ENCODE data around the gene NAV3.

NAV3 gene

DNA sequence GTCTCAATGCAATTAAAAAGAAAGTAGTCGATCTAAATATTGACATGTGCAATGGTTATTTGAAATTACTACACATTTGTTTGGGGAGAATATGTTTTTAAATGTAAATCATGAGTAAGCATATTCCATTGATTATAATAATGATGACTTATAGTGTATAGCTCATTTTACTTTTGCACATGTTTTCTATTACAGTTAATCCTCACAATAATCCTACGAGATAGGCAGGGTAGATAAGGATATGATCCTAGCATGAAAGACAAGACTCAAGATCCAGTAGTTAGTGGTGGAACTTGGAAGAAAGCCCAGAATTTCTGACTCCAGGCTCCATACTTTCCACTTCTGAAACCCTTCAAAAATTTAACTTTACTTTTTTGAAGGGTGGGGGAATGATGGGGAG lies 94.0 kb downstream of the NAV3 start:
- H3K4me1 Mint-ChIP-seq (ENCODE audit: low read depth), result no peaks in the 10 kb centered on the region
- no peak overlapping the region for H3K27ac Mint-ChIP-seq
- H3K27me3 Mint-ChIP-seq (ENCODE audit: low read depth), result no peaks in the 10 kb centered on the region
- no peak for DNase-seq (ENCODE audit: low spot score)
- no peak overlapping the region for H3K4me3 Mint-ChIP-seq
- H3K36me3 Mint-ChIP-seq (ENCODE audit: low read depth), result no peaks in the 10 kb centered on the region
- no peaks in the 10 kb centered on the region for H3K9me3 Mint-ChIP-seq

DNA sequence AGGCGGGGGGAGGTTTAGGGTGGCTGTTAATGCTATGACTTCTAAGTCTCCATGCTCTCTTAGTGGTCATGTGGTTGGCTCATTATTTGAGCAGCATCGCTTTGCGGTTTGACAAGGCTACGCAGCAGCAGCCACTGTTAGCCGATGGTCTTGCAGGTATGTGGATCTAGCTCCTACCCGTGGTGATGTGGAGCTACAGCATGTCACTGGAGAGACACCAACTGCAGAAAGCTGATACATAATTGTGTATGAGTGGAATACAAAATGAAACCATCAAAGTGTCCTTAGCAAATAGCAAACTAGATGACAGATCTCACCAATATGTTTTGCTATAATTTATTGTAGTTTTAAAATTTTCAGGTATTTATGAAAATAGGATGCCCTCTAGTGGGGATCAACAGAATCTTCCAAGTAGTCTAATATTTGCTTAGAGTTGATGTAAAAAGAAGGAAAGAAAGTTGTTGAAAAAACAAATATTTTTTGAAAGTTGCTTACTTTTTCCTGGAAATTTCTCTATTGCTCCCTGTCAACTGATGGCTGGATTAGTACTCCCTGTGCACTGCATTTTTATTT lies 94.9 kb downstream of the NAV3 start:
- no peak overlapping the region for H3K27ac Mint-ChIP-seq

DNA sequence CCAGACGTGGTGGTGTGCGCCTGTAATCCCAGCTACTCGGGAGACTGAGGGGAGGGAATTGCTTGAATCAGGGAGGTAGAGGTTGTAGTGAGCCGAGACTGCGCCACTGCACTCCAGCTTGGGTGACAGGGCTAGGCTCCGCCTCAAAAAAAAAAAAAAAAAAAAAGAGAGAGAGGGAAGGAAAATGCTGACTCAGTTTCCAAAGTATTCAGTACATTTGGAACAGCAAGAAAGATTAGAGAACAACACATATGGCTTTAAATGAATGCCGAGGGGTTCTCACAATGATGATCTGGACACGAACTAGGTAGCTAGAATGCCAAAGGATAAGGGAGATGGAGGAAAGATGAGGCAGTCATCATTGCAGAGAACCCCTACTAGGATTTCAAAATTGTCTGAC lies 97.4 kb downstream of the NAV3 start:
- Mint-ChIP-seq H3K4me1 (ENCODE audit: low read depth) (no peaks in the 10 kb centered on the region), H3K36me3 (ENCODE audit: low read depth) (no peaks in the 10 kb centered on the region), H3K27ac (no peak overlapping the region), H3K9me3 (no peaks in the 10 kb centered on the region), H3K27me3 (ENCODE audit: low read depth) (no peaks in the 10 kb centered on the region), H3K4me3 (no peak overlapping the region)
- no peak for DNase-seq (ENCODE audit: low spot score)

More for the DNA sequence above, 94.9 kb downstream of the NAV3 start:
- DNase-seq (ENCODE audit: low spot score), result peak; percentile 4
- Mint-ChIP-seq H3K9me3 (no peaks in the 10 kb centered on the region), H3K4me3 (no peak overlapping the region), H3K36me3 (ENCODE audit: low read depth) (no peaks in the 10 kb centered on the region), H3K27me3 (ENCODE audit: low read depth) (no peaks in the 10 kb centered on the region), H3K4me1 (ENCODE audit: low read depth) (no peaks in the 10 kb centered on the region)

DNA sequence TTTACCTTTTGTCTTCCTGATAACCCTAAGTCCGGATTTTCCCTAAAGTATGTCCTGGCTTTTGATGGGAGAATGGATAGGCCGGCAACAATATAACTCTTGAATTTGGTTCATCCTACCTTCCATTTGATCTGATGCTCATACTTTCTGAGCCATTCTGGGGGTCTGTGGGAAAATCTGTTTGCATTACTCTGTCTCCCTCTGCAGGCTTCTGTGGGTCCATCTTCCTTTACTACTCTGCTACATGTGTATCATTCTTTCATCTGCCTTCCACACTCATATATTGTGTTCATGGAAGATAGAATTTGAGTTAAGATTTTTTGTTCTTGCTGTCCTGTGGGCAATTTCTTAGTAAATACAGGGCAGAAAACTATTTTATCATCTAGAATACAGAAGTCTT lies 101.5 kb downstream of the NAV3 start:
- no peaks in the 10 kb centered on the region for H3K27me3 Mint-ChIP-seq (ENCODE audit: low read depth)
- H3K4me1 Mint-ChIP-seq (ENCODE audit: low read depth), result no peaks in the 10 kb centered on the region
- H3K27ac Mint-ChIP-seq, result no peak overlapping the region
- no peak for DNase-seq (ENCODE audit: low spot score)
- no peak overlapping the region for H3K4me3 Mint-ChIP-seq
- H3K9me3 Mint-ChIP-seq, result no peaks in the 10 kb centered on the region
- H3K36me3 Mint-ChIP-seq (ENCODE audit: low read depth), result no peaks in the 10 kb centered on the region

GRCh38 chr12:77938301-77938700 lies 107.6 kb downstream of the NAV3 start:
- DNase-seq (ENCODE audit: low spot score), result no peak
- no peaks in the 10 kb centered on the region for H3K27me3 Mint-ChIP-seq (ENCODE audit: low read depth)
- H3K4me1 Mint-ChIP-seq (ENCODE audit: low read depth), result no peaks in the 10 kb centered on the region
- no peaks in the 10 kb centered on the region for H3K36me3 Mint-ChIP-seq (ENCODE audit: low read depth)
- no peaks in the 10 kb centered on the region for H3K9me3 Mint-ChIP-seq
- H3K27ac Mint-ChIP-seq, result no peak overlapping the region
- H3K4me3 Mint-ChIP-seq, result no peak overlapping the region

GRCh38 chr12:77940011-77940423 lies 109.3 kb downstream of the NAV3 start:
- no peak overlapping the region for H3K27ac Mint-ChIP-seq
- no peak overlapping the region for H3K4me3 Mint-ChIP-seq
- no peaks in the 10 kb centered on the region for H3K4me1 Mint-ChIP-seq (ENCODE audit: low read depth)
- H3K27me3 Mint-ChIP-seq (ENCODE audit: low read depth), result no peaks in the 10 kb centered on the region
- DNase-seq (ENCODE audit: low spot score), result no peak
- no peaks in the 10 kb centered on the region for H3K36me3 Mint-ChIP-seq (ENCODE audit: low read depth)
- no peaks in the 10 kb centered on the region for H3K9me3 Mint-ChIP-seq

DNA sequence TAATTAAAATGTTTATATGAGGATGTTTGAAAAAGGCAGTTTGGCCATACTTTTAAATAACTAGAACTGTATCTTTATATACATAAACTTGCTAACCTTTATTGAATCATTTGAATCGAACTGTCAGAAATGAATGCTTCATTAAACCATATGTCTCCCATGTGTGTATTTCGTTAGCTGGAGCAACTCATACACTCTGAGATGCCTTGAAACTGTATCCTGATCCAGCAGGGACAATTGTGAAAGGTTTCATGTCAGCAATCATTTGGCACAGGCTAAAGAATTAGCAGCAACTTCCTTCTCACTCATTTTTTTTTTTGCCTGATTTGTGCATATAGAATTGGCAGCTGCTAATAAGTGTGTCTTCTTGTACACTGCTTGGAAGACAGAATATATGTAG lies 109.9 kb downstream of the NAV3 start:
- no peaks in the 10 kb centered on the region for H3K27me3 Mint-ChIP-seq (ENCODE audit: low read depth)
- no peaks in the 10 kb centered on the region for H3K36me3 Mint-ChIP-seq (ENCODE audit: low read depth)
- no peak overlapping the region for H3K27ac Mint-ChIP-seq
- no peak overlapping the region for H3K4me3 Mint-ChIP-seq
- H3K4me1 Mint-ChIP-seq (ENCODE audit: low read depth), result no peaks in the 10 kb centered on the region
- H3K9me3 Mint-ChIP-seq, result no peaks in the 10 kb centered on the region
- DNase-seq (ENCODE audit: low spot score), result no peak

- no peak overlapping the region for H3K4me3 Mint-ChIP-seq
- no peak for DNase-seq (ENCODE audit: low spot score)
- no peaks in the 10 kb centered on the region for H3K4me1 Mint-ChIP-seq (ENCODE audit: low read depth)
- H3K9me3 Mint-ChIP-seq, result no peaks in the 10 kb centered on the region
- H3K27me3 Mint-ChIP-seq (ENCODE audit: low read depth), result no peaks in the 10 kb centered on the region
- H3K36me3 Mint-ChIP-seq (ENCODE audit: low read depth), result no peaks in the 10 kb centered on the region
- H3K27ac Mint-ChIP-seq, result no peak overlapping the region
Measured at GRCh38 chr12:77941401-77941800, 110.7 kb downstream of the NAV3 start.

DNA sequence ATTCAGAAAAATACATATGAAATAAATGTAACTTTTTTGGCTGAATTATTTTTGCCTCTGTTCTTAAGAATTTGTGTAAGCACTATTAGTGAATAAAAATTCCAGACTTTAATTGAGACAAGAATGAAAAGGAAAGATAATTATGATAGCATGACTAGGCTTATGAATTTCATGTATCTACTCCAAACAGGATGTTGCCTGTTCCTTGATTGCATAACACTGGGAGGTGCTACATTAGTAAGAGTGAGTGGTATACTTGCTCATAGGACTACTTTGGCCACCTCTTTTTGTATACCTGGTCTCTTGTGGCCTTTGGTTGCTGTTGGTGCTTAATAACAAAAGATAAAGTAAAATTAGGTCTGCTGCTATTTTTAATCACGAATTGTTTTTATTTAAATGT lies 112.8 kb downstream of the NAV3 start:
- no peak for DNase-seq (ENCODE audit: low spot score)
- no peaks in the 10 kb centered on the region for H3K4me1 Mint-ChIP-seq (ENCODE audit: low read depth)
- no peaks in the 10 kb centered on the region for H3K9me3 Mint-ChIP-seq
- H3K36me3 Mint-ChIP-seq (ENCODE audit: low read depth), result no peaks in the 10 kb centered on the region
- H3K27me3 Mint-ChIP-seq (ENCODE audit: low read depth), result no peaks in the 10 kb centered on the region
- no peak overlapping the region for H3K27ac Mint-ChIP-seq
- no peak overlapping the region for H3K4me3 Mint-ChIP-seq

- H3K4me1 Mint-ChIP-seq (ENCODE audit: low read depth), result no peaks in the 10 kb centered on the region
- DNase-seq (ENCODE audit: low spot score), result no peak
- no peak overlapping the region for H3K27ac Mint-ChIP-seq
- peaks cover 3% of the 10 kb centered on the region for H3K9me3 Mint-ChIP-seq
- no peaks in the 10 kb centered on the region for H3K36me3 Mint-ChIP-seq (ENCODE audit: low read depth)
- no peaks in the 10 kb centered on the region for H3K27me3 Mint-ChIP-seq (ENCODE audit: low read depth)
- H3K4me3 Mint-ChIP-seq, result no peak overlapping the region
Measured at GRCh38 chr12:77946541-77947061, 115.9 kb downstream of the NAV3 start.

DNA sequence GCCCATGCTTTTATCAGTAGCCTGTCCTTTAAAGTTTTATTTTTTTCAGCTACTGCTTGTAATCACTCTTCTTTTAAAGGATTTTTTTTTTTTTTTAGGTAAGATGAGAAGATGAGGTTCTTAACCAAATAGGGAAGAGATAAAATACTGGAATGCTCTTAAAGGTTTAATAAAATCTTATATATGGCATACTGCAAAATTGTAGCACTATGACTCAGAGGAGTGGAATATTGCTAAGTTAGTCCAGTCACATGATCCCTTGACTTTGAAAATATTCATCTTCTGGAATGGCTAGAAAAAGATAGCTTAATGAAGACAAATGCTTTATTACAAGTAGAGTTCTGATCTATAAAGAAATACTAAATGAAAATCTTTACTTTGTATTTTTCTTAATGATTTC lies 116.6 kb downstream of the NAV3 start:
- H3K27ac Mint-ChIP-seq, result no peak overlapping the region
- no peak for DNase-seq (ENCODE audit: low spot score)
- H3K4me3 Mint-ChIP-seq, result no peak overlapping the region
- no peaks in the 10 kb centered on the region for H3K4me1 Mint-ChIP-seq (ENCODE audit: low read depth)
- H3K9me3 Mint-ChIP-seq, result peaks cover 6% of the 10 kb centered on the region
- no peaks in the 10 kb centered on the region for H3K27me3 Mint-ChIP-seq (ENCODE audit: low read depth)
- H3K36me3 Mint-ChIP-seq (ENCODE audit: low read depth), result no peaks in the 10 kb centered on the region

DNA sequence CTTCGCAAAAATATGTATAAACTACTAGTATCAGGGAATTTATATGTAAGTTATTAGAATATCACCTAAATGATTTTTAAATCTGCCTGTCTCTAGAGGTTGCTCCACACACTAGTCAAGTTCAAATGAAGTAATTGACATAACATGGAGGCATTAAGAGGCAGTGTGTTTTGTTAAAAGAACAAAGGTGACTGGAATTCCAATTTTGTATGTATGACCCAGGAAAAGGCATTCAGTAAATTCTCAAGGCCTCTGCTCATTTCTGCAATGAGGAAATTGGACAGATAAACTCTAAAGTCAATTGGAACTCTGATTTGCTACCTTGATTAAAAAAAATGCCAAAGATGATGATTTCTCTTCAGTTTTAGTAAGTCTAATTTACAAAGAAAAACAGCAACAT lies 117.1 kb downstream of the NAV3 start:
- H3K27ac Mint-ChIP-seq, result no peak overlapping the region
- H3K4me1 Mint-ChIP-seq (ENCODE audit: low read depth), result no peaks in the 10 kb centered on the region
- no peak for DNase-seq (ENCODE audit: low spot score)

DNA sequence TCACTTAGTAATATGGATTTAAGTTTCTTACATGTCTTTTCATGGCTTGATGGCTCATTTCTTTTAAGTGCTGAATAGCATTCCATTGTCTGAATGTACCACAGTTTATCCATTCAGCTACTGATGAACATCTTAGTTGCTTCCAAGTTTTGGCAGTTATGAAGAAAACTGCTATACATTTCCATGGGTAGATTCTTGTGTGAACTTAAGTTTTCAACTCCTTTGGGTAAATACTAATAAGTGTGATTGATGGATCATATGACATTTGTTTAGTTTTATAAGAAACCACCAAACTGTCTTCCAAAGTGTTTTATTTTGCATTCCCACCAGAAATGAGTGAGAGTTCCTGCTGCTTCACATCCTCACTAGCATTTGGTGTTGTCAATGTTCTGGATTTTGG lies 119.2 kb downstream of the NAV3 start:
- Mint-ChIP-seq H3K9me3 (peaks cover 7% of the 10 kb centered on the region), H3K4me1 (ENCODE audit: low read depth) (no peaks in the 10 kb centered on the region), H3K27ac (no peak overlapping the region), H3K4me3 (no peak overlapping the region), H3K27me3 (ENCODE audit: low read depth) (no peaks in the 10 kb centered on the region), H3K36me3 (ENCODE audit: low read depth) (no peaks in the 10 kb centered on the region)
- no peak for DNase-seq (ENCODE audit: low spot score)

More for the DNA sequence above, 117.1 kb downstream of the NAV3 start:
- Mint-ChIP-seq H3K36me3 (ENCODE audit: low read depth) (no peaks in the 10 kb centered on the region), H3K4me3 (no peak overlapping the region), H3K27me3 (ENCODE audit: low read depth) (no peaks in the 10 kb centered on the region), H3K9me3 (peaks cover 7% of the 10 kb centered on the region)

GRCh38 chr12:77953528-77954205 lies 123.0 kb downstream of the NAV3 start:
- Mint-ChIP-seq H3K36me3 (ENCODE audit: low read depth) (no peaks in the 10 kb centered on the region), H3K27me3 (ENCODE audit: low read depth) (no peaks in the 10 kb centered on the region), H3K27ac (no peak overlapping the region), H3K4me3 (no peak overlapping the region), H3K4me1 (ENCODE audit: low read depth) (no peaks in the 10 kb centered on the region), H3K9me3 (peaks cover 7% of the 10 kb centered on the region)
- DNase-seq (ENCODE audit: low spot score), result no peak

GRCh38 chr12:77954206-77954555 lies 123.5 kb downstream of the NAV3 start:
- H3K4me3 Mint-ChIP-seq, result no peak overlapping the region
- H3K27me3 Mint-ChIP-seq (ENCODE audit: low read depth), result no peaks in the 10 kb centered on the region
- DNase-seq (ENCODE audit: low spot score), result no peak
- H3K27ac Mint-ChIP-seq, result no peak overlapping the region
- no peaks in the 10 kb centered on the region for H3K4me1 Mint-ChIP-seq (ENCODE audit: low read depth)
- H3K9me3 Mint-ChIP-seq, result peaks cover 7% of the 10 kb centered on the region
- H3K36me3 Mint-ChIP-seq (ENCODE audit: low read depth), result no peaks in the 10 kb centered on the region
